SU-DHL-6 (cell line): Measurements from ENCODE around the gene HM13.
A peak's percentile ranks its signal among the peaks of the same experiment; 100 is the strongest.
"Not testable (repeated sequence)": the region's sequence is repeated elsewhere in the genome, so short reads cannot be mapped to it uniquely, and the experiment has no call there.

Experiments used
- H2AFZ ChIP-seq: fragments of 200-600 bp; sonication (generic); 2 replicates; pipeline ENCODE4 v1.6.1; 2014; ENCODE audit warnings: low read depth, mild to moderate bottlenecking, moderate library complexity, mixed read lengths, antibody characterized with exemption, low read length; ENCODE audit not compliant: severe bottlenecking
- H3F3A ChIP-seq: fragments of 200-600 bp; shearing (Covaris generic); 2 replicates; pipeline ENCODE4 v1.6.0; 2016; ENCODE audit warnings: antibody characterized with exemption, mild to moderate bottlenecking; ENCODE audit not compliant: insufficient read depth
- H3K27ac ChIP-seq: fragments of 200-600 bp; sonication (generic); 2 replicates; pipeline ENCODE4 v1.5.1; 2016; ENCODE audit warnings: low read depth, mild to moderate bottlenecking, low read length, moderate library complexity, mixed read lengths
- H3K27me3 ChIP-seq: fragments of 200-600 bp; sonication (generic), shearing (Covaris generic); 2 replicates; pipeline ENCODE4 v1.6.0; 2014; ENCODE audit warnings: mild to moderate bottlenecking, low read length
- H3K36me3 ChIP-seq: fragments of 200-600 bp; sonication (generic); 2 replicates; pipeline ENCODE4 v1.6.1; 2014; ENCODE audit warnings: mild to moderate bottlenecking, low read length, mixed read lengths
- H3K4me2 ChIP-seq: fragments of 300-600, 200-600 bp; shearing (Covaris generic), sonication (generic); 2 replicates; pipeline ENCODE4 v1.6.0; 2014; ENCODE audit warnings: low read length, low read depth, mild to moderate bottlenecking; ENCODE audit not compliant: poor library complexity, severe bottlenecking
- H3K4me3 ChIP-seq: fragments of 200-600 bp; sonication (generic); 2 replicates; pipeline ENCODE4 v1.5.1; 2014; ENCODE audit warnings: antibody characterized with exemption, low read length, mild to moderate bottlenecking, mixed read lengths; ENCODE audit not compliant: insufficient read depth, poor library complexity, severe bottlenecking
- H3K79me2 ChIP-seq: fragments of 200-600 bp; sonication (generic); 2 replicates; pipeline ENCODE4 v1.6.1; 2014; ENCODE audit warnings: mild to moderate bottlenecking, low read length, moderate library complexity; ENCODE audit not compliant: insufficient read depth
- H3K9ac ChIP-seq: fragments of 200-600 bp; sonication (generic); 2 replicates; pipeline ENCODE4 v1.7.0; 2014; ENCODE audit warnings: mild to moderate bottlenecking, low read length
- H3K9me2 ChIP-seq: fragments of 200-600 bp; sonication (generic); replicated peaks from 2 replicates; pipeline ENCODE4 v1.6.1; 2014; ENCODE audit warnings: low read length; ENCODE audit not compliant: insufficient read depth
- H3K9me3 ChIP-seq: fragments of 200-600 bp; sonication (generic); 2 replicates; pipeline ENCODE4 v1.6.1; 2014; ENCODE audit warnings: low read length, mixed read lengths; ENCODE audit not compliant: insufficient read depth
- H4K20me1 ChIP-seq: fragments of 200-600 bp; sonication (generic); 2 replicates; pipeline ENCODE4 v1.6.1; 2014; ENCODE audit warnings: low read depth, mild to moderate bottlenecking, antibody characterized with exemption, low read length, moderate library complexity, mixed read lengths
- CTCF ChIP-seq: fragments of 200-600 bp; sonication (generic); IDR thresholded peaks from one replicate; pipeline ENCODE4 v1.5.1; 2017; ENCODE audit warnings: antibody characterized with exemption, mild to moderate bottlenecking, low read length, moderate library complexity; ENCODE audit not compliant: insufficient read depth, poor library complexity, severe bottlenecking
- EZH2phosphoT487 ChIP-seq: fragments of 200-600 bp; sonication (generic), shearing (Covaris generic); conservative IDR thresholded peaks from 2 replicates; pipeline ENCODE4 v1.6.1; 2018; ENCODE audit warnings: mild to moderate bottlenecking, antibody characterized with exemption, low read length, moderate library complexity, mixed read lengths

HM13 gene

DNA sequence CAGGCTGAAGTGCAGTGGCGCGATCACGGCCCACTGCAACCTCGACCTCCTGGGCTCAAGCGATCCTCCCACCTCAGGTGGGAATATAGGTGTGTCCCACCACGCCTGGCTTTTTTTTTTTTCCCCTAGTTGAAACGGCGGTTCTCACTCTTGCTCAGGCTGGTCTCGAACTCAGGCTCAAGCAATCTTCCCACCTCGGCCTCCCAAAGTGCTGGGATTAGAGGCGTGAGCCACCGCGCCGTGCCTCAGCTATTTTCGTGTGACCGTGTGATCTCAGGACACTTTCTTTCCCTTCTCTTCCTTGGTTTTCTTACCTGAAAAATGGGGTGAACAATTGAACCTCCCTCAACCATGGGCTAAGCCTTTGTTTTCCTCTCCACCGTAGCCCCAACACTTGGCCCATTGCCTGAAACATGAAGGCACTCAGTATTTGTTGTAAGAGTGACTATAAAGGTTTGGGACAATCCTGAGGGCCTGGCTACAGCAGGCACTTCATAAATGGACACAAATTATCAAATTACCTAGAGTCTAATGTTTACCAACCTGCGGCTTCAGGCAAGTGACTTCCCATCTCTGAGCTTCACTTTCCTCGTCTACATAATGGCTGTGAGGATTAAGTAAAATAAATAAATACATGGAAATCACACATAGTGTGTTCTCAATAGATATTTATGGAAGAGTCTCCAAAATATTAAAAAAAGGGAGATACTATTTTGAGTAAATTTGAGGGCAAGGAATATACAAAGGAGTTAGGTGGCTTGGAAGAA lies 59.5 kb downstream of the HM13 start:
- Histone ChIP-seq H4K20me1 (no peaks in the 10 kb centered on the region), H2AFZ (peak overlapping the region; percentile 90), H3K27me3 (no peaks in the 10 kb centered on the region), H3K9me3 (no peaks in the 10 kb centered on the region), H3F3A (peaks cover 17% of the 10 kb centered on the region), H3K36me3 (no peaks in the 10 kb centered on the region), H3K9ac (peak overlapping the region; percentile 78), H3K9me2 (no peaks in the 10 kb centered on the region), H3K4me2 (peak overlapping the region; percentile 69), H3K27ac (peak overlapping the region; percentile 46; the same call in 1 of the 2 replicates), H3K4me3 (peak overlapping the region; percentile 79), H3K79me2 (no peaks in the 10 kb centered on the region)
- TF ChIP-seq CTCF (no peak), EZH2phosphoT487 (no peak)

- H3F3A ChIP-seq, result peaks cover 17% of the 10 kb centered on the region
- not testable (repeated sequence) for H3K27me3 ChIP-seq, H3K4me2 ChIP-seq, H3K36me3 ChIP-seq, H3K9ac ChIP-seq, H3K9me3 ChIP-seq, H4K20me1 ChIP-seq, H2AFZ ChIP-seq, H3K9me2 ChIP-seq, H3K4me3 ChIP-seq, H3K27ac ChIP-seq, H3K79me2 ChIP-seq
These were observed 60.7 kb downstream of the HM13 start for GRCh38 chr20:31574986-31575385.

- no peak overlapping the region for H3K27ac ChIP-seq
- H3K36me3 ChIP-seq, result no peaks in the 10 kb centered on the region
- no peaks in the 10 kb centered on the region for H3K9me3 ChIP-seq
- no peaks in the 10 kb centered on the region for H3K27me3 ChIP-seq
- no peaks in the 10 kb centered on the region for H4K20me1 ChIP-seq
- TF ChIP-seq EZH2phosphoT487 (no peak), CTCF (no peak)
- H3K4me3 ChIP-seq, result no peak overlapping the region
- H3K9me2 ChIP-seq, result no peaks in the 10 kb centered on the region
- peaks cover 12% of the 10 kb centered on the region for H3F3A ChIP-seq
- no peak overlapping the region for H2AFZ ChIP-seq
- H3K79me2 ChIP-seq, result no peaks in the 10 kb centered on the region
- H3K9ac ChIP-seq, result no peak overlapping the region
- H3K4me2 ChIP-seq, result no peak overlapping the region
These were observed 62.5 kb downstream of the HM13 start for GRCh38 chr20:31576751-31577150.

DNA sequence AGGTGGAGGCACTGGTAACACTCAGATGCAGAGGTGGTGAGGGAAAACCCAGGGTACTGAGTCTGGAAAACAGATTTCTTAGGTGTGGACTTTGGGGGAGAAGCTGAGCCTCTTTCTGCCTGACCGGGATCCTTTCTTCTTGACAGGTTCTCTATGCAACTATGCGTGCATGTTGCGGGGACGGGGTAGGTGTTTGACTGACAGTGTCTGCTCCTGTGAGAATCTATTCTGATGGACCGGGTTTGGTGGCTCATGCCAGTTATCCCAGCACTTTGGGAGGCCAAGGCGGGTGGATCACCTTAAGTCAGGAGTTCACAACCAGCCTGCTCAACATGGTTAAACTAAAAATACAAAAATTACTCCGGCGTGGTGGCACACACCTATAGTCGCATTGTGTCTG lies 63.0 kb downstream of the HM13 start:
- H3K27ac ChIP-seq, result no peak overlapping the region
- H3K36me3 ChIP-seq, result no peaks in the 10 kb centered on the region
- H2AFZ ChIP-seq, result no peak overlapping the region
- no peak overlapping the region for H3K4me2 ChIP-seq
- no peaks in the 10 kb centered on the region for H4K20me1 ChIP-seq
- H3K9me3 ChIP-seq, result no peaks in the 10 kb centered on the region
- no peaks in the 10 kb centered on the region for H3K27me3 ChIP-seq
- TF ChIP-seq CTCF, result no peak
- no peak for TF ChIP-seq EZH2phosphoT487
- no peak overlapping the region for H3K4me3 ChIP-seq
- H3K9me2 ChIP-seq, result no peaks in the 10 kb centered on the region
- no peak overlapping the region for H3K9ac ChIP-seq
- no peaks in the 10 kb centered on the region for H3K79me2 ChIP-seq
- H3F3A ChIP-seq, result peaks cover 10% of the 10 kb centered on the region
